Measurements from ENCODE around the gene TRMT112.

The TRMT112 gene

DNA sequence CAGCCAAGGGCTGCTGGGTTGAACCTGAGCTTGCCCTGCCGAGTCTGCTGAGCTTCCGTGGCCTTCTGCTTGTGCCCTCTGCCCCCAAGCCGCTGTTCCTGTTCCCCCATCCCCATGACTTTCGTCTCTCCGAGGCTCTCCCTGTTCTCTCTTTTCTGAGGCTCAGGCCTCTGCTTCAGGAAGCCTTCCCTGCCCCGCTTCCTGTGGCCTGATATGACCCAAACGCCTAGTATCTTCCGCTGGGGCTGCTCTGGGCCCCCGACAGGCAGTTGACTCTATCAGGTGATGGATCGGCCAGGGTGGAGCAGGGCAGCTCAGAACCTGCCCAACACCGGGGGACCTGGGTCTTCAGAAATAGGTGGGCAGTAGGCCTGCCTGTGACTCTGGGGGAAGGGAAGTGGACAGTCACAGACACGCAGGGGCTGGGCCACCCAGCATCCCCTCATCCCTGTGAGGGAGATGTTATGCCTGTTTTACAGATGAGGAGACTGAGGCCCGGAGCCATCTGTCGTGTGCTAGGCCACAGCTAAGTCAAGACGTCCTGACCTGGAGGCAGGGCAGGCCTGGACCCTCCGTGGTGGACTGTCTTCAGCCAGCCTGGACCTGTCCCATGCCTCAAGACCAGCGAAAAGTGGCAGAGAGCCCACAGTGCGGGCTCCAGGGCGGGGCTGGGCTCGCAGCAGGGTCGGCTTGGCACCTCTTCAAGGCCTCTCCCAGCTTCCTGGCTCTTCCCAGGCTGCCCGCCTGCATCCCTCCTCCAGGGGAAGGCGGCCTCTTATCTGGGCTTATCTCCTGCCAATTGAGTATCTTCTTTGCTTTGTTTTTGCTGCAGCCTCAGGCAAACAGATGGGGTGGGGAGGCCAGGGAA is 49.1 kb downstream of the TRMT112 start:
- DNase-seq = no peak

GRCh38 chr11:64267207-64267945 is 50.0 kb downstream of the TRMT112 start:
- no peak for DNase-seq

All from CD4-positive, alpha-beta T cell treated with Interleukin-17A for 1 hour (primary cell).